HG03135 (cell line): ENCODE data around the gene AIFM1.
A peak's percentile ranks its signal among the peaks of the same experiment; 100 is the strongest.
"Not testable (repeated sequence)": the region's sequence is repeated elsewhere in the genome, so short reads cannot be mapped to it uniquely, and the experiment has no call there.

ENCODE experiments used
- ATAC-seq: cut with Tn5 transposase; IDR thresholded peaks from one replicate; pipeline ENCODE4 v1.9.1; 2021; ENCODE audit warnings: mild to moderate bottlenecking, moderate library complexity; ENCODE audit not compliant: unreplicated experiment

The AIFM1 gene

GRCh38 chrX:130120746-130121504 is 44.7 kb downstream of the AIFM1 start:
- peak; percentile 53 for ATAC-seq

GRCh38 chrX:130120321-130120731 is 45.3 kb downstream of the AIFM1 start:
- peak; percentile 39 for ATAC-seq

GRCh38 chrX:130119312-130119898 is 46.2 kb downstream of the AIFM1 start:
- ATAC-seq: no peak

- ATAC-seq: no peak
These were observed 47.0 kb downstream of the AIFM1 start for GRCh38 chrX:130118441-130119311.

- ATAC-seq: no peak
These were observed 48.5 kb downstream of the AIFM1 start for GRCh38 chrX:130117166-130117565.

GRCh38 chrX:130115119-130115885 is 50.3 kb downstream of the AIFM1 start:
- not testable (repeated sequence) for ATAC-seq

- ATAC-seq: no peak
These were observed 51.5 kb downstream of the AIFM1 start for GRCh38 chrX:130114141-130114588.

- no peak for ATAC-seq
These were observed 54.2 kb downstream of the AIFM1 start for GRCh38 chrX:130111220-130112154.

- peak; percentile 33 for ATAC-seq
These were observed 55.0 kb downstream of the AIFM1 start, which contains the start of gene ELF4 for GRCh38 chrX:130110379-130111219. Gene ELF4 (minus strand): TSS chrX:130110497. CDS start chrX:130081330, 29,167 bp downstream.

- peak; percentile 12 for ATAC-seq
These were observed 55.9 kb downstream of the AIFM1 start for GRCh38 chrX:130109429-130110378.

- peak; percentile 49 for ATAC-seq
These were observed 56.8 kb downstream of the AIFM1 start for GRCh38 chrX:130108647-130109428.

- no peak for ATAC-seq
These were observed 59.6 kb downstream of the AIFM1 start for GRCh38 chrX:130106071-130106470.

GRCh38 chrX:130105244-130105643 is 60.4 kb downstream of the AIFM1 start:
- ATAC-seq: no peak

- ATAC-seq: no peak
These were observed 62.0 kb downstream of the AIFM1 start for GRCh38 chrX:130103605-130104004.

GRCh38 chrX:130100180-130100579 is 65.5 kb downstream of the AIFM1 start:
- no peak for ATAC-seq

GRCh38 chrX:130098210-130098552 is 67.5 kb downstream of the AIFM1 start:
- no peak for ATAC-seq
